ENCODE data around the gene ZNF337. TPM values are rescaled to one million over a fixed set of nuclear protein-coding genes. Genes with fewer than 3 reads are reported as not detected.

The ZNF337 gene
- 24.5 TPM for total RNA-seq (ENCODE audit: unreplicated experiment)
- long read RNA-seq, partial matches to known transcripts, result 0 of 7 reads
- long read RNA-seq, other reads (novel, unspliced or antisense), result 3 of 7 reads

GRCh38 chr20:25696371-25697131 is at the start of gene ZNF337:
ZNF337 (minus strand) TSS chr20:25696853; CDS start chr20:25686417, 10,436 bp downstream.
- H3K4me1 Mint-ChIP-seq (ENCODE audit: low read depth, unreplicated experiment), result peaks cover 13% of the 10 kb centered on the region
- H3K27me3 Mint-ChIP-seq (ENCODE audit: unreplicated experiment), result peaks cover 9% of the 10 kb centered on the region
- peak within 1 kb of the TSS; percentile 93 for H3K4me3 Mint-ChIP-seq (ENCODE audit: unreplicated experiment)
- peaks cover 19% of the 10 kb centered on the region for H3K36me3 Mint-ChIP-seq (ENCODE audit: unreplicated experiment)
- DNase-seq, result peak; percentile 98
- H3K9me3 Mint-ChIP-seq (ENCODE audit: unreplicated experiment), result peaks cover 15% of the 10 kb centered on the region
- no peak for TF ChIP-seq CTCF (IDR thresholded peaks at IDR 0.05; ENCODE audit: partially characterized antibody, unreplicated experiment)
- H3K27ac Mint-ChIP-seq (ENCODE audit: unreplicated experiment), result peak within 1 kb of the TSS; percentile 89

- Mint-ChIP-seq H3K4me3 (ENCODE audit: unreplicated experiment) (no peak overlapping the region), H3K27me3 (ENCODE audit: unreplicated experiment) (no peaks in the 10 kb centered on the region), H3K27ac (ENCODE audit: unreplicated experiment) (no peak overlapping the region), H3K36me3 (ENCODE audit: unreplicated experiment) (no peaks in the 10 kb centered on the region), H3K9me3 (ENCODE audit: unreplicated experiment) (no peaks in the 10 kb centered on the region), H3K4me1 (ENCODE audit: low read depth, unreplicated experiment) (no peaks in the 10 kb centered on the region)
- TF ChIP-seq CTCF (IDR thresholded peaks at IDR 0.05; ENCODE audit: partially characterized antibody, unreplicated experiment), result no peak
- DNase-seq, result no peak
Measured at GRCh38 chr20:25745738-25746137, 49.1 kb upstream of the ZNF337 start.

GRCh38 chr20:25745100-25745499 is 48.4 kb upstream of the ZNF337 start:
- H3K9me3 Mint-ChIP-seq (ENCODE audit: unreplicated experiment), result no peaks in the 10 kb centered on the region
- DNase-seq, result no peak
- H3K27me3 Mint-ChIP-seq (ENCODE audit: unreplicated experiment), result no peaks in the 10 kb centered on the region
- H3K4me3 Mint-ChIP-seq (ENCODE audit: unreplicated experiment), result no peak overlapping the region
- no peak overlapping the region for H3K27ac Mint-ChIP-seq (ENCODE audit: unreplicated experiment)
- no peaks in the 10 kb centered on the region for H3K36me3 Mint-ChIP-seq (ENCODE audit: unreplicated experiment)
- TF ChIP-seq CTCF (IDR thresholded peaks at IDR 0.05; ENCODE audit: partially characterized antibody, unreplicated experiment), result no peak
- H3K4me1 Mint-ChIP-seq (ENCODE audit: low read depth, unreplicated experiment), result no peaks in the 10 kb centered on the region

- H3K4me3 Mint-ChIP-seq (ENCODE audit: unreplicated experiment), result no peak overlapping the region
- no peak for TF ChIP-seq CTCF (IDR thresholded peaks at IDR 0.05; ENCODE audit: partially characterized antibody, unreplicated experiment)
- H3K4me1 Mint-ChIP-seq (ENCODE audit: low read depth, unreplicated experiment), result no peaks in the 10 kb centered on the region
- H3K27me3 Mint-ChIP-seq (ENCODE audit: unreplicated experiment), result no peaks in the 10 kb centered on the region
- H3K9me3 Mint-ChIP-seq (ENCODE audit: unreplicated experiment), result no peaks in the 10 kb centered on the region
- DNase-seq, result no peak
- no peak overlapping the region for H3K27ac Mint-ChIP-seq (ENCODE audit: unreplicated experiment)
- H3K36me3 Mint-ChIP-seq (ENCODE audit: unreplicated experiment), result no peaks in the 10 kb centered on the region
Measured at GRCh38 chr20:25744261-25744660, 47.6 kb upstream of the ZNF337 start.

GRCh38 chr20:25741088-25741487 is 44.4 kb upstream of the ZNF337 start:
- H3K36me3 Mint-ChIP-seq (ENCODE audit: unreplicated experiment), result no peaks in the 10 kb centered on the region
- no peaks in the 10 kb centered on the region for H3K27me3 Mint-ChIP-seq (ENCODE audit: unreplicated experiment)
- no peak overlapping the region for H3K27ac Mint-ChIP-seq (ENCODE audit: unreplicated experiment)
- no peaks in the 10 kb centered on the region for H3K9me3 Mint-ChIP-seq (ENCODE audit: unreplicated experiment)
- DNase-seq, result no peak
- no peaks in the 10 kb centered on the region for H3K4me1 Mint-ChIP-seq (ENCODE audit: low read depth, unreplicated experiment)
- no peak for TF ChIP-seq CTCF (IDR thresholded peaks at IDR 0.05; ENCODE audit: partially characterized antibody, unreplicated experiment)
- H3K4me3 Mint-ChIP-seq (ENCODE audit: unreplicated experiment), result no peak overlapping the region

Data from glutamatergic neuron (in vitro differentiated cells).